Inflammatory macrophage treated with lipopolysaccharide for 1 hour (primary cell): ENCODE results near the gene CCDC68.

Experiments used
- DNase-seq, 2 donors: peaks; one replicate each; pipeline ENCODE4 v3.0.0-alpha.2; 2020 to 2022

CCDC68 gene

GRCh38 chr18:54914816-54915215 is 44.4 kb downstream of the CCDC68 start:
- no peak for DNase-seq

GRCh38 chr18:54911551-54911950 is 47.7 kb downstream of the CCDC68 start:
- no peak for DNase-seq

GRCh38 chr18:54910161-54910919 is 48.9 kb downstream of the CCDC68 start:
- no peak for DNase-seq

- DNase-seq: no peak
These were observed 49.7 kb downstream of the CCDC68 start for GRCh38 chr18:54909538-54909937.

- DNase-seq: no peak
These were observed 52.7 kb downstream of the CCDC68 start for GRCh38 chr18:54906331-54907185.

- no peak for DNase-seq
These were observed 53.6 kb downstream of the CCDC68 start for GRCh38 chr18:54905629-54906028.

- DNase-seq: no peak
These were observed 54.7 kb downstream of the CCDC68 start for GRCh38 chr18:54904581-54904980.

- no peak for DNase-seq
These were observed 59.0 kb downstream of the CCDC68 start for GRCh38 chr18:54900290-54900689.

- no peak for DNase-seq
These were observed 59.8 kb downstream of the CCDC68 start for GRCh38 chr18:54899500-54899899.

- no peak for DNase-seq
These were observed 70.3 kb downstream of the CCDC68 start for GRCh38 chr18:54888933-54889332.

- DNase-seq: no peak
These were observed 70.9 kb downstream of the CCDC68 start for GRCh38 chr18:54888378-54888777.

GRCh38 chr18:54883816-54884604 is 75.3 kb downstream of the CCDC68 start:
- no peak for DNase-seq

GRCh38 chr18:54882318-54882717 is 76.9 kb downstream of the CCDC68 start:
- no peak for DNase-seq

GRCh38 chr18:54881229-54881768 is 78.0 kb downstream of the CCDC68 start:
- no peak for DNase-seq

GRCh38 chr18:54880395-54881105 is 78.7 kb downstream of the CCDC68 start:
- DNase-seq: no peak

- no peak for DNase-seq
These were observed 79.6 kb downstream of the CCDC68 start for GRCh38 chr18:54879691-54880090.

GRCh38 chr18:54878659-54879358 is 80.5 kb downstream of the CCDC68 start:
- no peak for DNase-seq

GRCh38 chr18:54878159-54878622 is 81.1 kb downstream of the CCDC68 start:
- DNase-seq: no peak

GRCh38 chr18:54877076-54877475 is 82.2 kb downstream of the CCDC68 start:
- no peak for DNase-seq

- DNase-seq: no peak
These were observed 84.2 kb downstream of the CCDC68 start for GRCh38 chr18:54875063-54875462.

- no peak for DNase-seq
These were observed 85.4 kb downstream of the CCDC68 start for GRCh38 chr18:54873884-54874255.

- DNase-seq: no peak
These were observed 86.6 kb downstream of the CCDC68 start for GRCh38 chr18:54872681-54873080.
